H1 (cell line): ENCODE measurements around the gene TAS2R38. TPM values are rescaled to one million over a fixed set of nuclear protein-coding genes. Genes with fewer than 3 reads are reported as not detected.

Experiments
- CTCF ChIA-PET: fragments of 300-600 bp; sonication (Branson Sonifier 250); formaldehyde crosslinking; loops from one replicate; lab custom pipeline; 2021; ENCODE audit not compliant: partially characterized antibody; lab: Charles Lee
- POLR2A ChIA-PET: fragments of 300-600 bp; sonication (Branson Sonifier 250); formaldehyde crosslinking; loops from one replicate; lab custom pipeline; 2021; ENCODE audit warnings: inconsistent platforms; ENCODE audit not compliant: partially characterized antibody; lab: Charles Lee
- DNase-seq, 2 experiments: peaks; one replicate each; pipeline versions ENCODE4 v3.0.0 to v3.0.0-alpha.2; 2010 to 2022; ENCODE audit warnings: low spot score in 2 of 2, low read depth in 1 of 2, mixed read lengths in 1 of 2
- FAIRE-seq: peaks from 2 replicates; lab custom pipeline; 2011; peaks lifted over from hg19 to GRCh38; lab: Jason Lieb, UNC
- H2AFZ ChIP-seq: 2 replicates; pipeline ENCODE4 v1.8.1; 2012; ENCODE audit warnings: low read length, inconsistent platforms
- H2AK5ac ChIP-seq: 2 replicates; pipeline ENCODE4 v1.6.1; 2013; ENCODE audit warnings: low read depth, low read length
- H2BK120ac ChIP-seq: replicated peaks from 2 replicates; pipeline ENCODE3; 2013; ENCODE audit warnings: low read depth, low read length, inconsistent platforms
- H2BK12ac ChIP-seq: 2 replicates; pipeline ENCODE4 v1.6.1; 2013; ENCODE audit warnings: low read depth, low read length
- H2BK15ac ChIP-seq: 2 replicates; pipeline ENCODE4 v1.6.1; 2013; ENCODE audit warnings: low read length
- H2BK20ac ChIP-seq: 2 replicates; pipeline ENCODE4 v1.6.1; 2013; ENCODE audit warnings: low read length
- H2BK5ac ChIP-seq: 2 replicates; pipeline ENCODE4 v1.6.1; 2013; ENCODE audit warnings: low read depth, low read length
- H3K14ac ChIP-seq: 2 replicates; pipeline ENCODE4 v1.6.1; 2013; ENCODE audit warnings: inconsistent platforms; ENCODE audit not compliant: insufficient read length
- H3K18ac ChIP-seq: 2 replicates; pipeline ENCODE4 v1.6.1; 2013; ENCODE audit warnings: low read length; ENCODE audit errors: extremely low read depth
- H3K23ac ChIP-seq: 2 replicates; pipeline ENCODE4 v1.6.1; 2013; ENCODE audit warnings: inconsistent platforms; ENCODE audit not compliant: insufficient read length
- H3K23me2 ChIP-seq: 2 replicates; pipeline ENCODE4 v1.6.1; 2013; ENCODE audit warnings: low read depth, low read length
- H3K27ac ChIP-seq: 2 replicates; pipeline ENCODE4 v1.6.1; 2011; ENCODE audit warnings: low read depth, low read length, inconsistent platforms
- H3K27me3 ChIP-seq, 4 experiments: replicated peaks in 1 of 4; 1 replicate in 1 of 4; 2 replicates in 3 of 4; pipeline versions ENCODE4 v1.6.1 to v1.8.1; 2011 to 2013; ENCODE audit warnings: low read length in 3 of 4, mild to moderate bottlenecking in 3 of 4, inconsistent platforms in 2 of 4, mixed read lengths in 2 of 4, moderate library complexity in 1 of 4; ENCODE audit not compliant: control insufficient read depth in 3 of 4, insufficient read depth in 3 of 4; ENCODE audit errors: extremely low read depth in 1 of 4
- H3K36me3 ChIP-seq, 4 experiments: 2 replicates each; pipeline versions ENCODE4 v1.6.1 to v1.8.1; 2011 to 2013; ENCODE audit warnings: mild to moderate bottlenecking in 4 of 4, low read length in 3 of 4, moderate library complexity in 2 of 4, control low read depth in 1 of 4, inconsistent platforms in 1 of 4; ENCODE audit not compliant: insufficient read depth in 4 of 4, control insufficient read depth in 2 of 4
- H3K4ac ChIP-seq: replicated peaks from 2 replicates; pipeline ENCODE3; 2013; ENCODE audit warnings: low read length, low read depth, mixed read lengths, inconsistent platforms; ENCODE audit not compliant: insufficient read length
- H3K4me1 ChIP-seq, 4 experiments: replicated peaks in 1 of 4; 1 replicate in 1 of 4; 2 replicates in 3 of 4; pipeline versions ENCODE4 v1.6.1 to v1.8.1; 2011 to 2013; ENCODE audit warnings: low read length in 3 of 4, inconsistent platforms in 2 of 4, mixed read lengths in 1 of 4; ENCODE audit not compliant: insufficient read depth in 4 of 4, control insufficient read depth in 3 of 4
- H3K4me2 ChIP-seq, 2 experiments: 2 replicates each; pipeline versions ENCODE4 v1.6.1 to v1.8.1; 2011 to 2013; ENCODE audit warnings: low read depth in 2 of 2, low read length in 2 of 2, control low read depth in 1 of 2, inconsistent platforms in 1 of 2, mild to moderate bottlenecking in 1 of 2; ENCODE audit not compliant: insufficient read depth in 1 of 2
- H3K4me3 ChIP-seq, 4 experiments: fragments of 200-600, 300-600 bp in 1 of 4; sonication (generic), shearing (Covaris generic), sonication (Bioruptor Twin) in 1 of 4; 2 replicates each; pipeline versions ENCODE4 v1.5.1 to v1.8.1; 2011 to 2016; ENCODE audit warnings: low read length in 4 of 4, low read depth in 3 of 4, control low read depth in 2 of 4, inconsistent platforms in 2 of 4, mild to moderate bottlenecking in 2 of 4, mixed read lengths in 1 of 4, moderate library complexity in 1 of 4; ENCODE audit not compliant: insufficient read depth in 2 of 4; ENCODE audit errors: extremely low read depth in 1 of 4
- H3K56ac ChIP-seq: replicated peaks from 2 replicates; pipeline ENCODE3; 2013; ENCODE audit warnings: low read depth, mild to moderate bottlenecking, mixed read lengths, low read length, inconsistent platforms; ENCODE audit not compliant: insufficient read length
- H3K79me1 ChIP-seq: 2 replicates; pipeline ENCODE4 v1.6.1; 2013; ENCODE audit warnings: low read depth, low read length, control low read depth
- H3K79me2 ChIP-seq, 2 experiments: 2 replicates each; pipeline versions ENCODE4 v1.6.1 to v1.8.1; 2012 to 2013; ENCODE audit warnings: low read length in 2 of 2, mild to moderate bottlenecking in 2 of 2, inconsistent platforms in 1 of 2; ENCODE audit not compliant: insufficient read depth in 2 of 2, control insufficient read depth in 1 of 2
- H3K9ac ChIP-seq, 4 experiments: replicated peaks in 1 of 4; 1 replicate in 1 of 4; 2 replicates in 3 of 4; pipeline versions ENCODE4 v1.6.1 to v1.8.1; 2011 to 2013; ENCODE audit warnings: low read depth in 3 of 4, low read length in 3 of 4, control low read depth in 2 of 4, mild to moderate bottlenecking in 2 of 4, moderate library complexity in 2 of 4, inconsistent platforms in 1 of 4; ENCODE audit errors: extremely low read depth in 1 of 4
- H3K9me3 ChIP-seq, 2 experiments: 2 replicates each; pipeline versions ENCODE4 v1.6.1 to v1.8.1; 2012 to 2013; ENCODE audit warnings: mild to moderate bottlenecking in 2 of 2, moderate library complexity in 2 of 2, control low read depth in 1 of 2, inconsistent platforms in 1 of 2, low read depth in 1 of 2, low read length in 1 of 2, mixed read lengths in 1 of 2; ENCODE audit not compliant: insufficient read depth in 2 of 2
- H4K20me1 ChIP-seq, 2 experiments: replicated peaks in 1 of 2; 2 replicates each; pipeline versions ENCODE3 to v1.8.1; 2011 to 2013; ENCODE audit warnings: inconsistent platforms in 2 of 2, low read length in 2 of 2, mild to moderate bottlenecking in 1 of 2; ENCODE audit not compliant: insufficient read depth in 2 of 2, control insufficient read depth in 1 of 2
- H4K5ac ChIP-seq: 2 replicates; pipeline ENCODE4 v1.6.1; 2013; ENCODE audit warnings: low read length, low read depth, mixed read lengths, inconsistent platforms; ENCODE audit not compliant: insufficient read length
- H4K8ac ChIP-seq: 2 replicates; pipeline ENCODE4 v1.8.0; 2013; ENCODE audit warnings: mild to moderate bottlenecking, moderate library complexity, low read length, inconsistent platforms; ENCODE audit not compliant: insufficient read depth; ENCODE audit errors: extremely low read depth
- H4K91ac ChIP-seq: replicated peaks from 2 replicates; pipeline ENCODE3; 2013; ENCODE audit warnings: low read length, mixed read lengths, inconsistent platforms; ENCODE audit not compliant: insufficient read length
- BCL11A ChIP-seq, 2 experiments: IDR thresholded peaks; one replicate each; pipeline ENCODE4 v1.6.1; 2011; ENCODE audit warnings: low read depth in 2 of 2, low read length in 2 of 2, mild to moderate bottlenecking in 2 of 2
- CREB1 ChIP-seq: IDR thresholded peaks from 2 replicates; pipeline ENCODE4 v1.6.1; 2012; ENCODE audit warnings: inconsistent platforms
- GTF2F1 ChIP-seq: IDR thresholded peaks from 2 replicates; pipeline ENCODE4 v1.6.1; 2012; ENCODE audit warnings: low read depth, low read length, improper control_type of control experiment, borderline replicate concordance
- HDAC6 ChIP-seq: IDR thresholded peaks from one replicate; pipeline ENCODE4 v1.7.1; 2012; ENCODE audit warnings: low read depth, mild to moderate bottlenecking, inconsistent platforms, low read length, moderate library complexity
- MAFK ChIP-seq: IDR thresholded peaks from 2 replicates; pipeline ENCODE4 v1.6.1; 2012; ENCODE audit warnings: low read depth, mild to moderate bottlenecking, improper control_type of control experiment, low read length
- NRF1 ChIP-seq: IDR thresholded peaks from 2 replicates; pipeline ENCODE4 v1.6.1; 2011; ENCODE audit warnings: mild to moderate bottlenecking, low read depth, low read length, improper control_type of control experiment
- POU5F1 ChIP-seq: IDR thresholded peaks from 2 replicates; pipeline ENCODE4 v1.6.1; 2011; ENCODE audit warnings: low read depth, mild to moderate bottlenecking, low read length, moderate library complexity
- SIRT6 ChIP-seq: IDR thresholded peaks from one replicate; pipeline ENCODE4 v1.7.1; 2012; ENCODE audit warnings: low read length, inconsistent platforms
- SUZ12 ChIP-seq: fragments of 200-600 bp; sonication (generic); IDR thresholded peaks from 2 replicates; pipeline ENCODE4 v1.6.1; 2012; ENCODE audit warnings: mild to moderate bottlenecking, inconsistent platforms, low read length, moderate library complexity, mixed read lengths
- TAF7 ChIP-seq: optimal IDR thresholded peaks from 2 replicates; pipeline ENCODE3; 2011; ENCODE audit warnings: low read depth, mild to moderate bottlenecking, inconsistent platforms, low read length, moderate library complexity, borderline replicate concordance
- TBP ChIP-seq: IDR thresholded peaks from 2 replicates; pipeline ENCODE4 v1.6.1; 2011; ENCODE audit warnings: low read depth, low read length, improper control_type of control experiment
- WGBS, 2 experiments: shearing (Covaris generic) in 1 of 2; methylation state at CpG; one replicate each; pipeline versions ENCODE4 v1.1.6 to v1.1.7; 2013 to 2015; ENCODE audit warnings: low lambda C conversion rate in 2 of 2, mixed read lengths in 2 of 2, inconsistent platforms in 1 of 2, low coverage in 1 of 2, missing lambda C conversion rate in 1 of 2; ENCODE audit not compliant: insufficient replicate concordance in 2 of 2, insufficient coverage in 1 of 2, insufficient read length in 1 of 2; ENCODE audit errors: extremely low coverage in 1 of 2, missing lambda C conversion rate in 1 of 2; 5-methylcytosine and 5-hydroxymethylcytosine counted together
- polyA plus RNA-seq, 7 experiments: library from polyadenylated mRNA; depleted of rRNA in 3 of 7; stranded (reverse) in 5 of 7; unstranded in 2 of 7; fragments of >200 nt in 5 of 7; fragments of 200-250 nt in 2 of 7; gene quantifications; 1 replicate in 5 of 7; 2 replicates in 1 of 7; 4 replicates in 1 of 7; pipeline versions ENCODE4 v1.2.1 to v1.2.3, GENCODE V29; 2011 to 2013; ENCODE audit warnings: missing spikeins in 2 of 7, mixed read lengths in 2 of 7
- total RNA-seq: library from RNA; stranded (reverse); fragmentation: NEBNext Ultra II Directional; extraction: Animal tissue kit (Norgen Biotek cat#: 25700); gene quantifications from 2 replicates; pipeline ENCODE4 v1.2.1, GENCODE V29; 2021

The TAS2R38 gene
- total and polyA plus RNA-seq, 2 of the 8 experiments (the other 6 are each of a cell fraction or from before 2014, with no cell fraction given), result 0.11 TPM; not detected in 1

DNA sequence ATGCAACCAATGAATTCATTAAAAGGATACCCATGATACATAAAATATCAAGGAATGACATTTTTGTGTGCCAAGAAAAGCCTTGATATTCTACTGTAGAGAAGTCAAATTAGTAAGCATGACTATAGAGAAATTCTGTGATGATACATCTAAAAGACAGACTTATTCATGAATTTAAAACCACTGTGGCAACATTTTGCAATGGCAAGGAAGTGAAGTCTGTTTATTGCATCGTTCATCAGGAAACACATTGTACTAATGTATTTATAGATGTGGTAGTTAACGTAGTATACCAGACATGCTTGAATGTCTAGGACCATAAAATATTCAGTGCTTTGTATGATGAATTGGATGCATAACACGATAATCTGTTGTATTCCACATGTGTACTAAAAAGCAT is 17.5 kb downstream of the TAS2R38 start:
- Histone ChIP-seq H2BK12ac (no peak overlapping the region), H4K91ac (no peak overlapping the region), H3K4me2 (no peak overlapping the region), H2AFZ (no peak overlapping the region), H3K23ac (no peak overlapping the region), H2BK5ac (no peak overlapping the region), H3K79me2 (no peaks in the 10 kb centered on the region), H3K27ac (no peak overlapping the region), H4K5ac (no peak overlapping the region), H2BK20ac (no peak overlapping the region), H3K18ac (no peak overlapping the region), H3K23me2 (no peaks in the 10 kb centered on the region), H3K9me3 (no peaks in the 10 kb centered on the region), H3K56ac (no peak overlapping the region), H4K8ac (no peak overlapping the region), H3K4me1 (peaks cover 0 to 6% (median 2%) of the 10 kb centered on the region in 4 experiments; a peak in 3 of 7 replicates), H2BK120ac (no peak overlapping the region), H2AK5ac (no peak overlapping the region), H3K79me1 (no peaks in the 10 kb centered on the region), H3K4ac (no peak overlapping the region), H3K27me3 (no peaks in the 10 kb centered on the region), H3K4me3 (no peak overlapping the region), H3K14ac (no peak overlapping the region), H4K20me1 (no peaks in the 10 kb centered on the region), H3K9ac (no peak overlapping the region), H3K36me3 (no peaks in the 10 kb centered on the region), H2BK15ac (no peak overlapping the region)
- ChIA-PET POLR2A (no interaction called here), CTCF (interaction anchor here (2.7 kb wide), 1 partner anchor 20 kb away, joined by 9 read pairs; no protein-coding TSS in a partner anchor)
- FAIRE-seq, result no peak
- WGBS, 2 experiments, result 94% methylated on average over 3 of the region's 3 CpGs; no CpG with 5 or more reads in 1 of the 2 experiments
- no peak for DNase-seq
- TF ChIP-seq SIRT6 (no peak), CREB1 (no peak), POU5F1 (no peak), BCL11A (IDR thresholded peaks at IDR 0.05; ENCODE audit: low read depth in 2 of 2, low read length in 2 of 2) (no peak), GTF2F1 (no peak), MAFK (no peak), SUZ12 (no peak), TAF7 (no peak), HDAC6 (no peak), NRF1 (no peak), TBP (no peak)
